Upper lobe of left lung (tissue), 4 donors: Measurements from ENCODE around the gene KDSR.

Experiments
- CTCF ChIP-seq, 6 experiments: fragments of 450-650 bp in 4 of 6; fragments of 200-600 bp in 2 of 6; sonication (generic) in 2 of 6; IDR thresholded peaks; one replicate each; pipeline ENCODE4 v1.5.1; 2016 to 2019; ENCODE audit warnings: antibody characterized with exemption in 6 of 6
- POLR2A ChIP-seq, 4 donors: fragments of 450-650 bp; IDR thresholded peaks; one replicate each; pipeline ENCODE4 v1.5.1; 2016 to 2017; ENCODE audit warnings: antibody characterized with exemption in 4 of 4, mild to moderate bottlenecking in 2 of 4
- POLR2AphosphoS5 ChIP-seq, 2 donors: sonication (generic); formaldehyde crosslinking; IDR thresholded peaks; one replicate each; pipeline ENCODE4 v1.5.1; 2017; ENCODE audit warnings: antibody characterized with exemption in 2 of 2

- TF ChIP-seq CTCF (IDR thresholded peaks at IDR 0.05): no peak
- no peak for TF ChIP-seq POLR2AphosphoS5 (IDR thresholded peaks at IDR 0.05)
- TF ChIP-seq POLR2A (IDR thresholded peaks at IDR 0.05): no peak
Measured at GRCh38 chr18:63315876-63316275, 51.1 kb downstream of the KDSR start.
